Body of pancreas (tissue), 4 donors: Measurements from ENCODE around the gene HOXB2. TPM values are rescaled to one million over a fixed set of nuclear protein-coding genes. Genes with fewer than 3 reads are reported as not detected.

ENCODE experiments used
- ATAC-seq: fragments of 150-250 bp; one replicate; pipeline ENCODE4 v1.9.1; 2016
- DNase-seq, 4 donors: peaks; one replicate each; pipeline ENCODE4 v3.0.0-alpha.2; 2019
- H3K27ac ChIP-seq, 4 donors: fragments of 200-600 bp; sonication (generic); 1 replicate in 3 of 4; 2 replicates in 1 of 4; pipeline versions ENCODE4 v1.5.1 to v1.6.1; 2016 to 2019; ENCODE audit warnings: mild to moderate bottlenecking in 1 of 4, mixed read lengths in 1 of 4, moderate library complexity in 1 of 4
- H3K27me3 ChIP-seq, 2 donors: fragments of 200-600 bp; sonication (generic); one replicate each; pipeline ENCODE4 v1.6.0; 2016; ENCODE audit warnings: mild to moderate bottlenecking in 1 of 2
- H3K36me3 ChIP-seq, 2 donors: fragments of 200-600 bp; sonication (generic); replicated peaks in 1 of 2; 2 replicates each; pipeline ENCODE4 v1.5.1; 2016; ENCODE audit warnings: low read depth in 2 of 2; ENCODE audit not compliant: insufficient read depth in 1 of 2
- H3K4me1 ChIP-seq: fragments of 200-600 bp; sonication (generic); one replicate; pipeline ENCODE4 v1.6.0; 2016
- H3K4me3 ChIP-seq, 2 donors: fragments of 200-600 bp; sonication (generic); 1 replicate in 1 of 2; 2 replicates in 1 of 2; pipeline ENCODE4 v1.5.1; 2016 to 2019
- H3K9me3 ChIP-seq, 3 donors: fragments of 200-600 bp; sonication (generic); 1 replicate in 2 of 3; 2 replicates in 1 of 3; pipeline ENCODE4 v1.5.1; 2016
- CTCF ChIP-seq, 7 experiments: fragments of 450-650 bp in 4 of 7; fragments of 200-600 bp in 3 of 7; sonication (generic) in 3 of 7; IDR thresholded peaks; one replicate each; pipeline ENCODE4 v1.5.1; 2016 to 2019; ENCODE audit warnings: antibody characterized with exemption in 7 of 7
- POLR2A ChIP-seq, 3 donors: fragments of 450-650 bp; IDR thresholded peaks; one replicate each; pipeline ENCODE4 v1.6.1; 2016; ENCODE audit warnings: antibody characterized with exemption in 3 of 3, mild to moderate bottlenecking in 2 of 3
- WGBS, 2 donors: methylation state at CpG; one replicate each; pipeline ENCODE4 v1.1.5; 2017; 5-methylcytosine and 5-hydroxymethylcytosine counted together
- intact Hi-C: fragments of 100-400 bp; cut with DNase I; formaldehyde crosslinking; loops from one replicate; pipeline ENCODE4 v1.15.1; 2023
- total RNA-seq, 2 donors: library from RNA; depleted of rRNA; stranded (reverse); fragments of >200 nt; gene quantifications; one replicate each; pipeline ENCODE4 v1.1.0, GENCODE V29; 2016

HOXB2 gene
- total RNA-seq, 2 donors from 2014 or later = 13.7 to 32.3 TPM

GRCh38 chr17:48549281-48549630 lies 4.3 kb upstream of the HOXB2 start:
- intact Hi-C loops = no loop called here
- H3K27ac ChIP-seq = no peak overlapping the region
- no peak overlapping the region for H3K4me3 ChIP-seq
- H3K9me3 ChIP-seq = no peaks in the 10 kb centered on the region
- H3K36me3 ChIP-seq = no peaks in the 10 kb centered on the region
- peaks cover 0 to 26% of the 10 kb centered on the region in 2 donors for H3K27me3 ChIP-seq
- no peak for TF ChIP-seq POLR2A (IDR thresholded peaks at IDR 0.05)
- no peak for TF ChIP-seq CTCF (IDR thresholded peaks at IDR 0.05)
- ATAC-seq (no peak), DNase-seq (no peak)
- peaks cover 20% of the 10 kb centered on the region for H3K4me1 ChIP-seq
- WGBS, 2 donors = 54 to 64% methylated on average over 3 of the region's 3 CpGs

DNA sequence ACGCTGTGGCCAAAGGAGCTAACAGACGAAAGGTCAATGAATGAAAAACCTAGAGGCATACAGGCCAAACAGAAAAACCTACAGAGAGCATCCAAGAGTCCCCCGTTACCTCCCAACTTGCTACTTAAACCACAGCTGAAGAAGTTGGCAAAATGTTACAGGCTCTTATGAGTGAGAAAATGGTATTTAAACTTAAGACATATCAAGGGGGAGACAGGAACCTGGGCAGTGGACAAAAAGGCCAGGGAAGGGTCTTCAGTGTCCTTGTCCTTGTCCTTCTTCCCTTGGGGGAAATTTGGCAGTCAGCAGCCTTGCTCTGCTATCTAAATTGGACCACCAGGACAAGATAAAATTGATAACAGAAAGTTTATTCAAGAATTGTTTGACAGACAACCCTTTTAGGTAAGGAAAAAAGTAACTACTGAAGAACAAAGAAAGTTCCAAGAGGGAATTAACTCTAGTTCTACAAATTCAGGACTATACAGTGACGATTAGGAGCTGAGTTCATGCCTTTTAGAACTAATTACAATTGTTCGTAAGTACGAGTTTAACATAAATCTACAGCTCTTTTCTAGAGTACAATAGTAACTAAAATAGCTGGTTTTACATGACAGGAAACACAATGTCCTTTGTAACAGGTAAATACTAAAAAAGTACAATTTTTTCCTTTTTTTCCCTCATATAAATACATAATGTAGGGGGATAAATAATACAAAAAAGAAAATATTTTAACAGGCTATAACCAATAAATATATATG lies 3.8 kb upstream of the HOXB2 start:
- TF ChIP-seq POLR2A (IDR thresholded peaks at IDR 0.05) = no peak
- TF ChIP-seq CTCF (IDR thresholded peaks at IDR 0.05) = no peak
- Histone ChIP-seq H3K27ac (peak overlapping the region in 1 of 4 donors; percentile 12), H3K9me3 (no peaks in the 10 kb centered on the region), H3K36me3 (no peaks in the 10 kb centered on the region), H3K4me1 (peaks cover 23% of the 10 kb centered on the region), H3K4me3 (no peak overlapping the region), H3K27me3 (peaks cover 0 to 31% of the 10 kb centered on the region in 2 donors)
- intact Hi-C loops = no loop called here
- ATAC-seq = no peak
- 67 to 72% methylated on average over 6 of the region's 6 CpGs for WGBS, 2 donors
- DNase-seq = no peak

DNA sequence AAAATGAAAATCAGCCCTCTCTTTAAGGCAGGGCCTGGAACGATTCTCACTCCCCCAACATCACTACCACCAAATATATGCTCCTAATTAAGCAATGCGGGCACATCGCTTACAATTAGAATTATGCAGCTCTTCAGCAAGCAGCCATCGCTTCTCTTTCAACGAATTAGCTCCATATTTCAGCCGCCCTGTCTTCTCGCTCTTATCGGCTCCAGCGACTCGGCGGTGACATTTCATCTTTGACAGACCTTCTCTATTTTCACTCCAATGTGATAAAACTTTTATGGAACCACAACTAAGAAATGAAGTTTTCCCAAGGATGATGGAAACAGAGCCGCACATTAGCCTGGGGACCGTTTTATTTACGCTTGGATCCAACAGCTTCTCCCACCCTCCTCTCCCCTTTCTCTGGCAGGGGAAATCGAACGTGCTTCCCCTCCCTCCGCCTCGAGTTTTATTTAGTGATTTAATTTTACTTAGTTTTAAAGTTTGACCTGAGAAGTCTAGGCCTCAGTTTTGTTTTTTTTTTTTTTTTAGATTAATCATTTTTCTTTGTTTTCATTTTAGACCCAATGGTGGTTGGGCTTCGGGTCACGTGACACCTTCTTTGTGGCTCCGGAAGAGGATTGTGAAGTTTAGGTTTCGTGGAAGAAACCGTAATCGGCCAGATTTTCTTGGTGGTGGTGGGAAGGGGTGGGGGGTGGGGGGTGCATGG lies 3.1 kb upstream of the HOXB2 start:
- H3K27ac ChIP-seq = peak overlapping the region in 1 of 4 donors; percentile 12
- no peaks in the 10 kb centered on the region for H3K36me3 ChIP-seq
- DNase-seq = no peak
- intact Hi-C loops = no loop called here
- peaks cover 31% of the 10 kb centered on the region for H3K4me1 ChIP-seq
- no peak for TF ChIP-seq CTCF (IDR thresholded peaks at IDR 0.05)
- no peak for TF ChIP-seq POLR2A (IDR thresholded peaks at IDR 0.05)
- WGBS, 2 donors = 34 to 43% methylated on average over 24 of the region's 24 CpGs
- H3K4me3 ChIP-seq = no peak overlapping the region
- H3K27me3 ChIP-seq = peaks cover 0 to 34% of the 10 kb centered on the region in 2 donors
- no peak for ATAC-seq
- no peaks in the 10 kb centered on the region for H3K9me3 ChIP-seq

DNA sequence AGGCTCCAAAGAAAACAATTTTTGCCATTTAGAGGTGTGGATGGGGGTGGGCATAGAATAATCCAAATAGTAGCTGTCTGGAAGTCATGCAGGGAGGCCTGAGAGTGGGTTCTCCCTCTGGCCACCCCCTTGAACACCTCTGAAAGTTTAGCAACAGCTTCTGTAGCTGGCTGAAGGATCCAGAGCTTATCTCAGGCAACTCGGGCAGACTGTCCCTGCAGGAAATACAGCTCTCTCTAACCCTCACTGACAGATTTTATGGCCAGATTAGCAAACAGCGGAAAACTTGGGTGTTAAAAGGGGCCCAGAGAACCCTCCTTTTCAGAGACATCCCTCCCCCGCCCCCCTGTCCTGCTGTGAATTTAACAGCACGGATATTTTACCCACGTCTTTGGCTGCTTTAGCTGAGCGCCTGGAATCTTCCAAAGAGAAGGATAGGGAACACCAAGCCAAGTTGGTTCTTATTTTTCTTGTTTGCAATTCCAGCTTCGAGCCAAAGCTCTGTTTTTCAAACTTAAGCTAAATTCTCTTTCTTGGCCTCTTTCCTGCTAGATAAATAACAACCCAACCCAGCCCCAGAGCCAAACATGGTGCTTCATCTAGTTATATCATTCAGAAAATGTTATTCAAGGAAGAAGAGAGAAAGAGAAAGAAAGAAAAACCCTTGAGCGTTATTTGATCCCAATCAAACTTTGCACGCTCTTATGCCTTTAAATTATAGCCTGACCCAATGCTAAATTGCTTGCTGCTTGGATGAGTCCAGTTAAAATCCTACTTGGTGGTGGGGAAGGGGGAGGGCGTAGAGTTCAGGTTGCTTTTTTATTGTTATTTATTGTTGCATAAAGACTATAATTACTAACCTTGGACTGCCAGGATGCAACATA lies 2.3 kb upstream of the HOXB2 start:
- ATAC-seq (no peak), DNase-seq (no peak)
- intact Hi-C loops = no loop called here
- TF ChIP-seq POLR2A (IDR thresholded peaks at IDR 0.05) = no peak
- 48 to 55% methylated on average over 10 of the region's 10 CpGs for WGBS, 2 donors
- H3K9me3 ChIP-seq = no peaks in the 10 kb centered on the region
- no peaks in the 10 kb centered on the region for H3K36me3 ChIP-seq
- peaks cover 0 to 33% of the 10 kb centered on the region in 2 donors for H3K27me3 ChIP-seq
- no peak overlapping the region for H3K4me3 ChIP-seq
- peaks cover 33% of the 10 kb centered on the region for H3K4me1 ChIP-seq
- H3K27ac ChIP-seq = peak overlapping the region in 1 of 4 donors; percentile 33
